IPS DF 6.9 (cell line): Measurements from ENCODE around the gene CMPK2.

ENCODE experiments used
- DNase-seq: peaks from one replicate; pipeline ENCODE4 v3.0.0-alpha.2; 2013; ENCODE audit warnings: low read depth, low spot score
- H3K27ac ChIP-seq: one replicate; pipeline ENCODE4 v1.5.1; 2013; ENCODE audit warnings: low read length, control low read depth
- H3K27me3 ChIP-seq: 2 replicates; pipeline ENCODE4 v1.6.1; 2013; ENCODE audit warnings: mild to moderate bottlenecking, low read length; ENCODE audit not compliant: control insufficient read depth, insufficient read depth
- H3K36me3 ChIP-seq: 2 replicates; pipeline ENCODE4 v1.6.1; 2013; ENCODE audit warnings: low read length; ENCODE audit not compliant: control insufficient read depth, insufficient read depth
- H3K4me1 ChIP-seq: 2 replicates; pipeline ENCODE4 v1.6.1; 2013; ENCODE audit warnings: low read length; ENCODE audit not compliant: control insufficient read depth, insufficient read depth
- H3K4me3 ChIP-seq: 2 replicates; pipeline ENCODE4 v1.5.1; 2013; ENCODE audit warnings: mild to moderate bottlenecking, low read length
- H3K9me3 ChIP-seq: 2 replicates; pipeline ENCODE4 v1.6.1; 2013; ENCODE audit warnings: low read length, inconsistent platforms; ENCODE audit not compliant: control insufficient read depth, insufficient read depth
- WGBS: extraction: QIAGEN DNeasy Blood & Tissue Kit; methylation state at CpG from one replicate; pipeline ENCODE4 v1.1.7; 2013; ENCODE audit warnings: mixed read lengths, missing lambda C conversion rate; ENCODE audit not compliant: insufficient read length, insufficient coverage; 5-methylcytosine and 5-hydroxymethylcytosine counted together

The CMPK2 gene

GRCh38 chr2:6865346-6866274 lies at the start of gene CMPK2:
Gene CMPK2 (minus strand): TSS chr2:6865907. CDS start chr2:6865696, 211 bp downstream.
- Histone ChIP-seq H3K27ac (no peak within 1 kb of the TSS), H3K27me3 (peaks cover 15% of the 10 kb centered on the region), H3K4me3 (peak within 1 kb of the TSS; percentile 53), H3K4me1 (peaks cover 1% of the 10 kb centered on the region; the same call in 1 of the 2 replicates), H3K36me3 (no peaks in the 10 kb centered on the region), H3K9me3 (no peaks in the 10 kb centered on the region)
- no peak for DNase-seq
- no CpG with 5 or more reads among the region's 115 CpGs for WGBS

- no peak overlapping the region for H3K4me3 ChIP-seq
- no peaks in the 10 kb centered on the region for H3K36me3 ChIP-seq
- H3K4me1 ChIP-seq: peaks cover 7% of the 10 kb centered on the region; the same call in 1 of the 2 replicates
- no peak for DNase-seq
- no peaks in the 10 kb centered on the region; the same call in 1 of the 2 replicates for H3K27me3 ChIP-seq
- no peak overlapping the region for H3K27ac ChIP-seq
- no peaks in the 10 kb centered on the region for H3K9me3 ChIP-seq
- no CpG with 5 or more reads among the region's 2 CpGs for WGBS
Observed at GRCh38 chr2:6915399-6915798, 49.7 kb upstream of the CMPK2 start.

- Histone ChIP-seq H3K4me3 (no peak overlapping the region), H3K9me3 (no peaks in the 10 kb centered on the region), H3K4me1 (peaks cover 6% of the 10 kb centered on the region; the same call in 1 of the 2 replicates), H3K27me3 (no peaks in the 10 kb centered on the region; the same call in 1 of the 2 replicates), H3K27ac (no peak overlapping the region), H3K36me3 (no peaks in the 10 kb centered on the region)
- no CpG with 5 or more reads among the region's 3 CpGs for WGBS
- DNase-seq: no peak
Observed at GRCh38 chr2:6914828-6915227, 49.1 kb upstream of the CMPK2 start.

GRCh38 chr2:6913415-6914157 lies 47.9 kb upstream of the CMPK2 start:
- WGBS: no CpG with 5 or more reads among the region's 9 CpGs
- no peaks in the 10 kb centered on the region for H3K36me3 ChIP-seq
- H3K27ac ChIP-seq: no peak overlapping the region
- DNase-seq: no peak
- no peak overlapping the region for H3K4me3 ChIP-seq
- peaks cover 4% of the 10 kb centered on the region; the same call in 1 of the 2 replicates for H3K4me1 ChIP-seq
- no peaks in the 10 kb centered on the region; the same call in 1 of the 2 replicates for H3K27me3 ChIP-seq
- H3K9me3 ChIP-seq: no peaks in the 10 kb centered on the region

- Histone ChIP-seq H3K9me3 (no peaks in the 10 kb centered on the region), H3K4me1 (peaks cover 4% of the 10 kb centered on the region; the same call in 1 of the 2 replicates), H3K27me3 (no peaks in the 10 kb centered on the region; the same call in 1 of the 2 replicates), H3K36me3 (no peaks in the 10 kb centered on the region), H3K27ac (no peak overlapping the region), H3K4me3 (no peak overlapping the region)
- no peak for DNase-seq
Observed at GRCh38 chr2:6911721-6912120, 46.0 kb upstream of the CMPK2 start.

GRCh38 chr2:6909431-6910385 lies 44.0 kb upstream of the CMPK2 start:
- H3K4me3 ChIP-seq: no peak overlapping the region
- no peaks in the 10 kb centered on the region for H3K27me3 ChIP-seq
- no peaks in the 10 kb centered on the region for H3K9me3 ChIP-seq
- H3K36me3 ChIP-seq: no peaks in the 10 kb centered on the region
- no peak overlapping the region for H3K27ac ChIP-seq
- WGBS: 100% methylated on average over 3 of the region's 8 CpGs
- no peaks in the 10 kb centered on the region for H3K4me1 ChIP-seq
- DNase-seq: no peak

GRCh38 chr2:6908291-6908690 lies 42.6 kb upstream of the CMPK2 start:
- Histone ChIP-seq H3K27me3 (no peaks in the 10 kb centered on the region), H3K36me3 (no peaks in the 10 kb centered on the region), H3K4me1 (no peaks in the 10 kb centered on the region), H3K9me3 (no peaks in the 10 kb centered on the region), H3K27ac (no peak overlapping the region), H3K4me3 (no peak overlapping the region)
- DNase-seq: no peak
- WGBS: no CpG with 5 or more reads among the region's 2 CpGs

GRCh38 chr2:6906165-6906741 lies 40.5 kb upstream of the CMPK2 start:
- no peaks in the 10 kb centered on the region for H3K27me3 ChIP-seq
- no peak overlapping the region for H3K27ac ChIP-seq
- H3K4me1 ChIP-seq: no peaks in the 10 kb centered on the region
- H3K4me3 ChIP-seq: no peak overlapping the region
- no peak for DNase-seq
- no peaks in the 10 kb centered on the region for H3K36me3 ChIP-seq
- no peaks in the 10 kb centered on the region for H3K9me3 ChIP-seq
- whole genome bisulfite sequencing: no CpG with 5 or more reads among the region's 1 CpG

- H3K36me3 ChIP-seq: no peaks in the 10 kb centered on the region
- H3K9me3 ChIP-seq: no peaks in the 10 kb centered on the region
- WGBS: no CpG with 5 or more reads among the region's 1 CpG
Observed at GRCh38 chr2:6905668-6906067, 40.0 kb upstream of the CMPK2 start.

More at GRCh38 chr2:6905668-6906067, 40.0 kb upstream of the CMPK2 start:
- DNase-seq: no peak
- Histone ChIP-seq H3K4me3 (no peak overlapping the region), H3K27ac (no peak overlapping the region), H3K27me3 (no peaks in the 10 kb centered on the region), H3K4me1 (no peaks in the 10 kb centered on the region)
